K562 (cell line): ENCODE results near the gene RNMT.

Source experiments
- AFF4 ChIP-seq: sonication (generic); formaldehyde crosslinking; IDR thresholded peaks from 2 replicates; pipeline ENCODE4 v1.8.0; 2023; ENCODE audit warnings: mild to moderate bottlenecking, missing genetic modification reagents
- CBFB ChIP-seq: sonication (generic); formaldehyde crosslinking; IDR thresholded peaks from 2 replicates; pipeline ENCODE4 v1.4.0; 2020; ENCODE audit warnings: mild to moderate bottlenecking, missing genetic modification reagents
- GATAD2B ChIP-seq: fragments of 450-650 bp; IDR thresholded peaks from 2 replicates; pipeline ENCODE4 v1.6.1; 2017; ENCODE audit warnings: mild to moderate bottlenecking, borderline replicate concordance
- HEY1 ChIP-seq: fragments of 250-450 bp; sonication (Bioruptor Pico); IDR thresholded peaks from 2 replicates; pipeline ENCODE4 v1.5.0; 2020; ENCODE audit warnings: mild to moderate bottlenecking, moderate library complexity, borderline replicate concordance
- POLR2A ChIP-seq: fragments of 450-650 bp; conservative IDR thresholded peaks from 2 replicates; pipeline ENCODE4 v1.6.1; 2016
- SMC3 ChIP-seq: conservative IDR thresholded peaks from 2 replicates; pipeline ENCODE4 v1.6.1; 2011; ENCODE audit warnings: low read depth, low read length, improper control_type of control experiment; ENCODE audit not compliant: insufficient read depth
- SRSF9 ChIP-seq: fragments of 200-400 bp; formaldehyde crosslinking; IDR thresholded peaks from 2 replicates; pipeline ENCODE4 v1.6.1; 2017; ENCODE audit warnings: low read depth, low read length, borderline replicate concordance
- ZNF175 ChIP-seq: fragments of 200-800 bp; sonication (Bioruptor generic); IDR thresholded peaks from 2 replicates; pipeline ENCODE4 v1.6.1; 2016; ENCODE audit warnings: low read depth, mild to moderate bottlenecking, missing genetic modification characterization, missing compliant biosample characterization
- TF ChIP-seq, protein P1 (sequence below): sonication (generic); formaldehyde crosslinking; IDR thresholded peaks from 2 replicates; pipeline ENCODE4 v1.9.0; 2022; ENCODE audit warnings: mild to moderate bottlenecking, missing genetic modification reagents

DNA sequence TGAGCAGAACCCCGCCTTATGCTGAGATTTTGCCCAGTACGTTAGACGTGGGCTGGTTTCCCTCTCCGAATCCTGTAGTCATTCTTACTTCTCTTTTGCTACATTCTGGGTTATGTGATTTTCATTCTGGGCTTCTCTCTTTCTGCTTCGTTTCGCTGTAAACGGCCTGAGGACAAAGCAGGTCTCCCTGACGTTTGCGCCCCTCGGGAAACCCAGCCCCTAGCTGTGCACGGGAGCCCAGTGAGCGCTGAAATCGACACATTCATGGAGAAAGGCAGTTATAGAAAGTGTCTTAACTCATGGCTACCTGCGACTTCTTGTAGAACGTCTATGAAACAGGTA, 74.8 kb downstream of the RNMT start:
- no peak for TF ChIP-seq HEY1
- TF ChIP-seq AFF4 (CRISPR knock-in tag), result no peak
- TF ChIP-seq, protein P1, sequence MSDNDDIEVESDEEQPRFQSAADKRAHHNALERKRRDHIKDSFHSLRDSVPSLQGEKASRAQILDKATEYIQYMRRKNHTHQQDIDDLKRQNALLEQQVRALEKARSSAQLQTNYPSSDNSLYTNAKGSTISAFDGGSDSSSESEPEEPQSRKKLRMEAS (CRISPR knock-in tag), result no peak
- TF ChIP-seq ZNF175 (CRISPR knock-in tag), result no peak
- TF ChIP-seq GATAD2B, result no peak
- TF ChIP-seq POLR2A, result no peak
- no peak for TF ChIP-seq SRSF9
- no peak for TF ChIP-seq CBFB (CRISPR knock-in tag)
- no peak for TF ChIP-seq SMC3
